Panc1 (cell line): ENCODE data around the gene PDE10A.

Experiments used
- POLR2AphosphoS5 ChIP-seq: IDR thresholded peaks from 2 replicates; pipeline ENCODE4 v1.6.1; 2012; ENCODE audit warnings: mild to moderate bottlenecking, low read depth, low read length, moderate library complexity
- TCF7L2 ChIP-seq: IDR thresholded peaks from 2 replicates; pipeline ENCODE4 v1.6.1; 2011; ENCODE audit warnings: mild to moderate bottlenecking, low read depth, low read length, inconsistent platforms
- TF ChIP-seq, protein P1 (sequence below): fragments of 450-650 bp; IDR thresholded peaks from 2 replicates; pipeline ENCODE4 v1.5.1; 2017; ENCODE audit warnings: mild to moderate bottlenecking

DNA sequence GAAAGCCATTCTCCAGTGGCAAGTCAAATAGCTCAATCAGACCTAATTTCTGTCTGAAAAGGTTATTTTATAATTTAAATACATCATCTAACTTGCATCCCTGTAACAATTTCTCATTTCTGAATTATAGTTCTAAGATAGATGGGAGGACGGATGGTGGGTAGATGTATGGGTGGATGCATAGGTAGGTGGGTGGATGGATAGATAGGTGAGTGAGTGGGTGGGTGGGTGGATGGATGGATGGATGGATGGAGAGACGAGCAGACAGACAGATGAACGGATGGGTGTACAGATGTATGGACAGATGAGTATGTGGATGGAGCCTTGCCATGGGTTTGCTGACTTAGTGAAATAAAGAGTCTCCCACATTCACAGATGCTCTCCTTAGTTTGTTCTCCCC is 20.0 kb downstream of the PDE10A start:
- TF ChIP-seq, protein P1, sequence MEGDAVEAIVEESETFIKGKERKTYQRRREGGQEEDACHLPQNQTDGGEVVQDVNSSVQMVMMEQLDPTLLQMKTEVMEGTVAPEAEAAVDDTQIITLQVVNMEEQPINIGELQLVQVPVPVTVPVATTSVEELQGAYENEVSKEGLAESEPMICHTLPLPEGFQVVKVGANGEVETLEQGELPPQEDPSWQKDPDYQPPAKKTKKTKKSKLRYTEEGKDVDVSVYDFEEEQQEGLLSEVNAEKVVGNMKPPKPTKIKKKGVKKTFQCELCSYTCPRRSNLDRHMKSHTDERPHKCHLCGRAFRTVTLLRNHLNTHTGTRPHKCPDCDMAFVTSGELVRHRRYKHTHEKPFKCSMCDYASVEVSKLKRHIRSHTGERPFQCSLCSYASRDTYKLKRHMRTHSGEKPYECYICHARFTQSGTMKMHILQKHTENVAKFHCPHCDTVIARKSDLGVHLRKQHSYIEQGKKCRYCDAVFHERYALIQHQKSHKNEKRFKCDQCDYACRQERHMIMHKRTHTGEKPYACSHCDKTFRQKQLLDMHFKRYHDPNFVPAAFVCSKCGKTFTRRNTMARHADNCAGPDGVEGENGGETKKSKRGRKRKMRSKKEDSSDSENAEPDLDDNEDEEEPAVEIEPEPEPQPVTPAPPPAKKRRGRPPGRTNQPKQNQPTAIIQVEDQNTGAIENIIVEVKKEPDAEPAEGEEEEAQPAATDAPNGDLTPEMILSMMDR, result no peak
- TF ChIP-seq POLR2AphosphoS5 (no peak), TCF7L2 (no peak)
